CD1c-positive myeloid dendritic cell (primary cell): Measurements from ENCODE around the gene CDH13.

Source experiments
- DNase-seq: peaks from one replicate; pipeline ENCODE4 v3.0.0-alpha.2; 2016; ENCODE audit errors: extremely low spot score

The CDH13 gene

DNA sequence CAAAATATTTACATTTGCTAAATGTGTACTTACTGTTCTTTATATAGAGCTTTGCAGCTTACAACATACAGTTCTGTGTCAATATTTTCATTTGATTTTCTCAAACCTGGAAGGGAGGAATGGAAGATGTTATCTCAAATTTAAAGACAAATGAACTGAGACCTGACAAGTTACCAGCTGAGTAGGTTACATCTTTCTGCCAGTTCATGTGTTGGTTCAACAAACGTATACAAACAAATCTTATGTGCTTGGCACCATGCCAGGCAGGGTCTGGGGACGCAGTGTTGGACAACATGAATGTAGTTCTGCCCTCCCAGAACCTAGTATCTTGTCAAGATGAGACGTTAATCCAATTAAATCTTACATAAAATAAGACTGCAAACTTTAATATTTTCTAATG is 673.6 kb downstream of the CDH13 start:
- no peak for DNase-seq

GRCh38 chr16:83301971-83302370 is 675.2 kb downstream of the CDH13 start:
- DNase-seq: no peak

- DNase-seq: no peak
Observed at GRCh38 chr16:83302853-83303252, 676.1 kb downstream of the CDH13 start.

- no peak for DNase-seq
Observed at GRCh38 chr16:83305092-83305491, 678.3 kb downstream of the CDH13 start.

DNA sequence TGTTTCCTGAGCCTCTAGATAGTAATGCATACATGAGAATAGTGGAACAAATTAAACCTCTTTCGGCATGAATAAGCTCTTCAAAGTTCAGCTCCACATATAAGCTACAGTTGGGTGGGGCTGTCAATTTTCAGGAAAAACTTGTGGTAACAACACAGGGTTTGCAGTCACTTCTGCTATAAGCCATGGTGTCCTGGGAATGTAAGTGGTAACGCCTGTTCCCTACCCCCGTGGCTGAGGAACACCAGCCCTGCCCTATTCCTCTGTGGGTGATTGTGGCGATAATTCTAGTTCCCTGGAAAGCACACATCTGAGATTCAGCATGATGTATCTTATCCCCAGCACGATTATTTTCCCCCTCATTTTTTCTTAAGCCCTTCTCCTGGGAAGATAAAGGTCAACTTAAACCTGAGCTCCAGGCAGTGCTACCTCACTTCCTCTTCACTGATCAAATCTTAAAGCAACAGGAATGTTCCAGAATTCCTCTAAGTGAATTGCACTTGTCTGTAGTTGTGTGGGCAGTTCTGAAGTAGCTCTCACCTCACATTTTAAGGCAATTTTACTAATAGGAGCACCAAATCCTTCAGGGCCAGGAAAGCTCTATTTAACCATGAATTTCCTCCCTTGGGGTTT is 680.3 kb downstream of the CDH13 start:
- DNase-seq: no peak

DNA sequence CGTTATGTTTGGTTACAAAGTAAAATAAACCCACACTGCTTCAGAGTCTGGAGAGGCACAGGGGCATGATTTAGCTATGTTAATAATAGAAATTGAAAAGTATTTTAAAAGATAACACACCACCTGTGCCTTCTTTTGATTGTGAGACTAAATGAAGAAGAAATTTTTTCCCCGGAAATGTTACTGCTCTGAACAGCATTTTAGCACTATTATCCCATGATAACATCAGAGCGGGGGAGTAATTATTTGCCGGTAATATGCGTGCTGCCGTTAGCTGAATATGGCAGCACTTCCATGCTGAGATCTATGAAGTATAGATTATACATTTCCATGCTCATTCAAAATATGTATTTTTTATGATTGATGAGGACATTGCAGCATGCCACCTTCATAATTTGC is 680.8 kb downstream of the CDH13 start:
- no peak for DNase-seq

- peak; percentile 3 for DNase-seq
Observed at GRCh38 chr16:83308414-83308813, 681.6 kb downstream of the CDH13 start.

- DNase-seq: no peak
Observed at GRCh38 chr16:83310816-83311215, 684.0 kb downstream of the CDH13 start.

GRCh38 chr16:83312015-83312717 is 685.4 kb downstream of the CDH13 start:
- no peak for DNase-seq

- no peak for DNase-seq
Observed at GRCh38 chr16:83312718-83313245, 686.0 kb downstream of the CDH13 start.

- DNase-seq: no peak
Observed at GRCh38 chr16:83315271-83315670, 688.5 kb downstream of the CDH13 start.

GRCh38 chr16:83316458-83316857 is 689.7 kb downstream of the CDH13 start:
- DNase-seq: no peak

DNA sequence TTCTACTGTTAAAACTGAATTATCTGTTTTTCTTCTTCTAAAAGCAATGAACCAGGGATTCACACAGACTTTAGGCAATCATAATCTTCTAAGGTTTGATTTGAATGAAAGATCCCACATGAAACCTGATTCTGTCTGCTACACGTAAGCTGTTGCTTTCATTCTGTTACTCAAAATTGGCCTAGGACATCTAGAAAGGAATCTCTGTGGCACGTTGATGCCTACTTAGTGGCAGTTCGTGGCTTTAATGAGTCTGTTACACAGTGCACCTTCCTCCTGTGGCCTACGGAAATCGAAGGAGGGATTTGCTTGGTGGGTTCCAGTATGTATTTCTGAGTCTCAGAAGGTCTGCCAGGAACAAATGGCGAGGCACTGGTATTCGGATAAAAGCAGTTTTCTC is 691.6 kb downstream of the CDH13 start:
- DNase-seq: no peak

DNA sequence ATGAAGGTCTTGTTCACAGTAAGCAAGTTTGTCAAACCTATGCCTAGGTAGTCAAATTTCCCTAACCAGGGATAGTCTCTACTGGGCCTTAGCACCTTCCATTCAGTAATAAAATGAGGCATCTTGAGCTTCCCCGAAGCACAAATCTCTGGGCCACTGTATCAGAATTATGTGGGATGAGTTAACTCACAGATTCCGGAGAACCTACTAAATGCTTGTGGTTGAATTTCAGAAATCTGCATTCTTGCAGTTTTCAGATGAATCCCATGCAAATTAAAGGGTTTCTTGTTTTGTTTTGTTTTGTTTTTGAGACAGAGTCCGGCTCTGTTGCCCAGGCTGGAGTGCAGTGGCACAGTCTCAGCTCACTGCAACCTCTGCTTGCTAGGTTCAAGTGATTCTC is 702.2 kb downstream of the CDH13 start:
- DNase-seq: no peak

DNA sequence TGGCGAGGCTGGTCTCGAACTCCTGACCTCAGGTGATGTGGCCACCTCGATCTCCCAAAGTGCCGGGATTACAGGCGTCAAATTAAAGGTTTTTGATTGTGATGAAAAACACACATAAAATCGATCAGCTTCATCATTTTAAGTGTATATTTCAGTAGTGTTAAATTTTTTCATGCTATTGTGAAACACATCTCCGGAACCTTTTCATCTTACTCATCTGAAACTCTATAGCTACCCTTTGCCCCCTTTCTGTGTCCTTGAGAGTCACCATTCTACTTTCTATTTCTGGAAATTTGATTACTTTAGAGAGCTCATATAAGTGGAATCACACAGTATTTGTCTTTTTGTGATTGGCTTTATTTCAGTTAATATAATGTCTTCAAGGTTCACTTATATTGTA is 702.7 kb downstream of the CDH13 start:
- DNase-seq: no peak

- no peak for DNase-seq
Observed at GRCh38 chr16:83330251-83330650, 703.5 kb downstream of the CDH13 start.

GRCh38 chr16:83335076-83335475 is 708.3 kb downstream of the CDH13 start:
- no peak for DNase-seq

- no peak for DNase-seq
Observed at GRCh38 chr16:83336603-83337002, 709.8 kb downstream of the CDH13 start.

DNA sequence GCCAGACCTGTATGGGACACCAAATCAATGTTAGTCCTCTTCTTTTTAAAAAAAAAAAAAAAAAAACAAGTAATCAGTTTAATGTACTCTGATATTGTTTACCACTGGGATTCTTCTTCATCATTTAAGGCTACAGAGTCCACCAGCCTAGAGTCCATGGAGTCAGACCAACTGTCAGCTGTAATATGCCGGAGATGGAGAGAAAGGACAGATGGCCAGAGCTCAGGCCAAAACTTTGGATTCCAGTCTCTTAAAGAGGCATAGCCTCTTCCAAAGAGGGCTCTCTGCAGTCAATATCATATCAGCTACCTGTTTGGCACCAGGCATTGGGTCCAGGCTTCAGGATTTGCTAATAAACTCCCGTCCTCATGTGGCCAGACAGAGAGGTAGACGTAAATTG is 711.4 kb downstream of the CDH13 start:
- DNase-seq: no peak

- peak; percentile 21 for DNase-seq
Observed at GRCh38 chr16:83338941-83339340, 712.2 kb downstream of the CDH13 start.

GRCh38 chr16:83343935-83344366 is 717.2 kb downstream of the CDH13 start:
- DNase-seq: peak; percentile 51

DNA sequence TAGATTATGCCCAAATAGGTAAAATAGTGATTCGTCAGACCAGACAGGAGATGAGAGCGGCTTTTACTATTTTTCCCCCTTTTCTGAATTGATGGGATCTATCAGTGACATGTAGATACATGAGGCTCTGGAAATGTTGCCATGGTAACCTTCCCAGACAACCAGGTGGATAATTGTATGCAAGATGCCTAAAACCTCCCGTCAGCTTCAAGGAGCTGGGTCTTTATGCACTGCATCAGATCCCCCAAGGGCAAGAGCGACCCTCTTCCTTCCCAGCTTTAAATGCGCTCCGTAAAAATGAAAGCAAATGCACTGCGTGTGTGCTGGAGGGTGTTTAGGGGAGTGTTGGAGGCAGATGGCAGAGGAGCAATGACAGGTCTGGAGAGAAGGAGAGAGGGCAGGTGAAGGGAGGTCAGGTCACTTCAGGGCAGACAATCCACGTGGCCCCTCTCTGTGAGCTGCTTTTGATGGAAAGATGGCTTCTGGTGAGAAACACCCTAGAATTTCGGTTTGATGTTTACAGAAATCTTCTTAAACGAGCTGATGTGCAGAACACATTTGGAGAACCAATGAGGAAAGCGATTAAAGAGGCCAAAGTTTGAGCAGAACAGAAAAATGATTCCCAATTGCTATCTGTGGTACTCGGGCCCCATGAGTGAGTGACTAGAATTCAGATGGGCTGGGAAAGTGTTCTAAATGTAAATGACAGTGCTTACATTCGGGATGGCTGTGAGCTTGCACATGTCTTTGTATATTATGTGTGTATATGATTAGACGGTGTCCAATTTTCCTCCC is 719.3 kb downstream of the CDH13 start:
- DNase-seq: no peak

- no peak for DNase-seq
Observed at GRCh38 chr16:83348991-83349390, 722.2 kb downstream of the CDH13 start.
